IMR-90 (cell line): ENCODE data around the gene CCDC63.

Experiments used
- MAFK ChIP-seq: IDR thresholded peaks from 2 replicates; pipeline ENCODE4 v1.6.1; 2012; ENCODE audit warnings: low read depth, low read length, improper control_type of control experiment
- MAZ ChIP-seq: IDR thresholded peaks from 2 replicates; pipeline ENCODE4 v1.6.1; 2012; ENCODE audit warnings: low read depth, mild to moderate bottlenecking, low read length, improper control_type of control experiment, moderate library complexity, borderline replicate concordance
- MXI1 ChIP-seq: IDR thresholded peaks from 2 replicates; pipeline ENCODE4 v1.6.1; 2012; ENCODE audit warnings: low read depth, mild to moderate bottlenecking, low read length, moderate library complexity, borderline replicate concordance
- POLR2A ChIP-seq: IDR thresholded peaks from 2 replicates; pipeline ENCODE4 v1.6.1; 2012; ENCODE audit warnings: mild to moderate bottlenecking, low read depth, low read length
- RAD21 ChIP-seq: IDR thresholded peaks from 2 replicates; pipeline ENCODE4 v1.6.1; 2012; ENCODE audit warnings: low read length, improper control_type of control experiment
- TF ChIP-seq, protein P1 (sequence below): conservative IDR thresholded peaks from 2 replicates; pipeline ENCODE4 v1.5.1; 2012; ENCODE audit warnings: mild to moderate bottlenecking, low read depth, low read length, improper control_type of control experiment
- TF ChIP-seq, protein P2 (sequence below): fragments of 150-350 bp; IDR thresholded peaks from 2 replicates; pipeline ENCODE4 v1.6.1; 2017; ENCODE audit warnings: mild to moderate bottlenecking, antibody characterized with exemption, low read length, low read depth

DNA sequence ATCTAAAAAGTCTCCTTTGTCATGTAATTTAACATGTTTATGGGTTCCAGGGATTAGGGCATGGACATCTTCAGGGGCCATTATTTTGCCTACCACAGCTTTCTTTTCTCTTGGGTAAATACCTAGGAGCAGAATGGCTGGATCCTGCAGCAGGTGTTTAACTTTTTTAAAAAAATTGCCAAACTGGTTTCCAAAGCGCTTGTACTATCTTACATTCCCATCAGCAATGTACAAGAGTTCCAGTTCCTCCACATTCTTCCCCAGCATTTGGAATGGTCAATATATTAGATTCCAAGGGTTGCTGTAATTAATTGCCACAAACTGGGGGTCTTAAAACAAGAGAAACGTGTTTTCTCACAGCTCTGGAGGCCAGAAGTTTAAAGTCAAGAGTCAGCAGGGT, 101.3 kb downstream of the CCDC63 start:
- TF ChIP-seq POLR2A = no peak
- no peak for TF ChIP-seq MXI1
- TF ChIP-seq, protein P1, sequence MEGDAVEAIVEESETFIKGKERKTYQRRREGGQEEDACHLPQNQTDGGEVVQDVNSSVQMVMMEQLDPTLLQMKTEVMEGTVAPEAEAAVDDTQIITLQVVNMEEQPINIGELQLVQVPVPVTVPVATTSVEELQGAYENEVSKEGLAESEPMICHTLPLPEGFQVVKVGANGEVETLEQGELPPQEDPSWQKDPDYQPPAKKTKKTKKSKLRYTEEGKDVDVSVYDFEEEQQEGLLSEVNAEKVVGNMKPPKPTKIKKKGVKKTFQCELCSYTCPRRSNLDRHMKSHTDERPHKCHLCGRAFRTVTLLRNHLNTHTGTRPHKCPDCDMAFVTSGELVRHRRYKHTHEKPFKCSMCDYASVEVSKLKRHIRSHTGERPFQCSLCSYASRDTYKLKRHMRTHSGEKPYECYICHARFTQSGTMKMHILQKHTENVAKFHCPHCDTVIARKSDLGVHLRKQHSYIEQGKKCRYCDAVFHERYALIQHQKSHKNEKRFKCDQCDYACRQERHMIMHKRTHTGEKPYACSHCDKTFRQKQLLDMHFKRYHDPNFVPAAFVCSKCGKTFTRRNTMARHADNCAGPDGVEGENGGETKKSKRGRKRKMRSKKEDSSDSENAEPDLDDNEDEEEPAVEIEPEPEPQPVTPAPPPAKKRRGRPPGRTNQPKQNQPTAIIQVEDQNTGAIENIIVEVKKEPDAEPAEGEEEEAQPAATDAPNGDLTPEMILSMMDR = no peak
- TF ChIP-seq MAZ = no peak
- no peak for TF ChIP-seq RAD21
- no peak for TF ChIP-seq MAFK
- TF ChIP-seq, protein P2, sequence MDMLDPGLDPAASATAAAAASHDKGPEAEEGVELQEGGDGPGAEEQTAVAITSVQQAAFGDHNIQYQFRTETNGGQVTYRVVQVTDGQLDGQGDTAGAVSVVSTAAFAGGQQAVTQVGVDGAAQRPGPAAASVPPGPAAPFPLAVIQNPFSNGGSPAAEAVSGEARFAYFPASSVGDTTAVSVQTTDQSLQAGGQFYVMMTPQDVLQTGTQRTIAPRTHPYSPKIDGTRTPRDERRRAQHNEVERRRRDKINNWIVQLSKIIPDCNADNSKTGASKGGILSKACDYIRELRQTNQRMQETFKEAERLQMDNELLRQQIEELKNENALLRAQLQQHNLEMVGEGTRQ = no peak
